ENCODE measurements around the gene PNPLA5. TPM values are rescaled to one million over a fixed set of nuclear protein-coding genes. Genes with fewer than 3 reads are reported as not detected.

The PNPLA5 gene
- polyA plus RNA-seq, 1 experiment: not detected

DNA sequence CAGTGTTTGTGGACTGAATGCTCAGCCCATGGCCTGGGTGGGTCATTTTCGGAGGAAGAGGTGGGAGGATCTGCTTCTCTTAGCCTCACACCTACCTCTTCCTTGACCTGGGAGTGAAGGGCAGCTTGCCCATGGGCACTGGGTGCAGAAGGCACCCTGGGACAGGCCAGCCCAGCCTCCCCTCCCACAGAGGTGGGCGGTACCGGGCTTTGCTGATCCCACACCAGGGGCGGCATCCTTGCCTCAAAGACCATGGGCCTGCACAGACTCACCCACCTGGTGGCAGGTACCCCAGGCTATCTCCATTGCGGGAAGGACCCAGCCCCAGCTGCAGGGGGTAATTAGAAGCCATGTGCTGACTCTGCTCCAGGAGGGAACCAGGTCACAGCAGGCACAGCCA is 1.5 kb upstream of the PNPLA5 start:
- no peak for DNase-seq (ENCODE audit: low read depth)
- POLR2A ChIA-PET: no interaction called here
- CTCF ChIA-PET: interaction anchor here (1.0 to 13.0 kb wide), 4 partner anchors 8 to 52 kb away, joined by 3 to 178 read pairs (median 7); no protein-coding TSS in a partner anchor
- Histone ChIP-seq H3K36me3 (ENCODE audit: control insufficient read depth, insufficient read depth, low read length) (no peaks in the 10 kb centered on the region), H3K4me3 (ENCODE audit: low read depth, low read length) (no peak overlapping the region), H3K27me3 (ENCODE audit: control insufficient read depth, insufficient read depth, low read length) (peaks cover 17% of the 10 kb centered on the region)
- TF ChIP-seq, protein P1, sequence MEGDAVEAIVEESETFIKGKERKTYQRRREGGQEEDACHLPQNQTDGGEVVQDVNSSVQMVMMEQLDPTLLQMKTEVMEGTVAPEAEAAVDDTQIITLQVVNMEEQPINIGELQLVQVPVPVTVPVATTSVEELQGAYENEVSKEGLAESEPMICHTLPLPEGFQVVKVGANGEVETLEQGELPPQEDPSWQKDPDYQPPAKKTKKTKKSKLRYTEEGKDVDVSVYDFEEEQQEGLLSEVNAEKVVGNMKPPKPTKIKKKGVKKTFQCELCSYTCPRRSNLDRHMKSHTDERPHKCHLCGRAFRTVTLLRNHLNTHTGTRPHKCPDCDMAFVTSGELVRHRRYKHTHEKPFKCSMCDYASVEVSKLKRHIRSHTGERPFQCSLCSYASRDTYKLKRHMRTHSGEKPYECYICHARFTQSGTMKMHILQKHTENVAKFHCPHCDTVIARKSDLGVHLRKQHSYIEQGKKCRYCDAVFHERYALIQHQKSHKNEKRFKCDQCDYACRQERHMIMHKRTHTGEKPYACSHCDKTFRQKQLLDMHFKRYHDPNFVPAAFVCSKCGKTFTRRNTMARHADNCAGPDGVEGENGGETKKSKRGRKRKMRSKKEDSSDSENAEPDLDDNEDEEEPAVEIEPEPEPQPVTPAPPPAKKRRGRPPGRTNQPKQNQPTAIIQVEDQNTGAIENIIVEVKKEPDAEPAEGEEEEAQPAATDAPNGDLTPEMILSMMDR (IDR thresholded peaks at IDR 0.05; ENCODE audit: insufficient read depth, low read depth, low read length): no peak

DNA sequence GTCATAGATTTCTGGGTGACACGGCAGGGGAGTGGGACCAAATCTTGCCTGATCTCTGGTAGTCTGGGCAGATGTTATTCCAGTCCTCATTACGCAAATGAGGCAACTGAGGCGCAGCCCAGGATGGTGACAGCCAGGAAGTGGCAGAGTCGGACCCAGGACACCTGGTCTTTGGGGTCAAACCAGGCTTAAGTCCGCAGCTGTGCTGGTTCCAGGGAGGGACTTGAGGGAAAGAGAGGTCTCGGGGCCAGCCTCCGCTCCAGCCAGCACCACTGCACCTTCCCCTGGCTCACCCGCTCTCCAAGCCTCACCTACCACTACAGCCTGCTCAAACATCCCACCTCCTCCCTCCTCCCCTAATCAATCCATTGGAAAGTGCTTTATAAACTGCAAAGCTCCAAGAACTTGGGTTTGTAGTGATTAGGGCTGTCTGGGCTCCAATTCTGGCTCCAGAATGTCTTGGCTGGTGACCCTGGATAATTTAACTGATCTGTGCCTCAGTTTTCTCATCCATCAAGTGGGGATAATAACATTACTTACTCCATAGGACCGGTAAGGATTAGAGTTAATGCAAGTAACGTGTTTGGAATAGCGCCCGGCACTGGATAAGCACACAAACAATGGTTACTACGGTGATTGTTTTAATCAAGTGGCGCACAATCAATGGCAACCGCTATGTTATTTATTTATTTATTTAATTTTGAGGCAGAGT is 526 bp upstream of the PNPLA5 start:
- TF ChIP-seq, protein P1 (IDR thresholded peaks at IDR 0.05; ENCODE audit: insufficient read depth, low read depth, low read length): no peak
- H3K4me3 ChIP-seq (ENCODE audit: low read depth, low read length): no peak overlapping the region
- peaks cover 18% of the 10 kb centered on the region for H3K27me3 ChIP-seq (ENCODE audit: control insufficient read depth, insufficient read depth, low read length)
- no peaks in the 10 kb centered on the region for H3K36me3 ChIP-seq (ENCODE audit: control insufficient read depth, insufficient read depth, low read length)
- POLR2A ChIA-PET: no interaction called here
- DNase-seq (ENCODE audit: low read depth): no peak
- CTCF ChIA-PET: interaction anchor here (1.0 to 13.0 kb wide), 4 partner anchors 9 to 53 kb away, joined by 3 to 178 read pairs (median 8); no protein-coding TSS in a partner anchor

DNA sequence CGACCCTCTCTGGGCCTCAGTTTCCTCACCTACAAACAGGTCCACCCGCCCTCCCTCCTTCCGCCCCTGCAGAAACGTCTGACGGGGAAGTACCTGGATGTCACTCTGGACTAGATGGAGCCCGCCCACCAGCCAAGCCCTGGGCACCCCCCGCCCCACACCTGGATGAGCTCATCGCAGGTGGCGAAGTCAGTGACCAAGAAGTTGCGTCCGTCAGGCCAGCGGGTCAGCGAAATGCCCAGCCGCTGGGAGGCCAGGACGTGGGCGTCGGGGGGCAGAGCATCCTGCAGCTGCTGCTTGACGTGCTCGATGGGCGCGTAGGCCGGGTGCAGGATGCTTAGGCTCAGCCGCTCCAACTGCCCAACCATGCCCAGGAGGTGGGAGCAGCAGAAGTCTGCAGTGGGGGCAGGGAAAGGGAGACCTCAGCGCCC is 897 bp downstream of the PNPLA5 start:
- TF ChIP-seq, protein P1 (IDR thresholded peaks at IDR 0.05; ENCODE audit: insufficient read depth, low read depth, low read length): no peak
- DNase-seq (ENCODE audit: low read depth): no peak
- no peak overlapping the region for H3K4me3 ChIP-seq (ENCODE audit: low read depth, low read length)
- no peaks in the 10 kb centered on the region for H3K36me3 ChIP-seq (ENCODE audit: control insufficient read depth, insufficient read depth, low read length)
- ChIA-PET POLR2A (no interaction called here), CTCF (interaction anchor here (1.8 to 13.0 kb wide), 4 partner anchors 8 to 54 kb away, joined by 6 to 178 read pairs (median 10); no protein-coding TSS in a partner anchor)
- peaks cover 23% of the 10 kb centered on the region for H3K27me3 ChIP-seq (ENCODE audit: control insufficient read depth, insufficient read depth, low read length)

DNA sequence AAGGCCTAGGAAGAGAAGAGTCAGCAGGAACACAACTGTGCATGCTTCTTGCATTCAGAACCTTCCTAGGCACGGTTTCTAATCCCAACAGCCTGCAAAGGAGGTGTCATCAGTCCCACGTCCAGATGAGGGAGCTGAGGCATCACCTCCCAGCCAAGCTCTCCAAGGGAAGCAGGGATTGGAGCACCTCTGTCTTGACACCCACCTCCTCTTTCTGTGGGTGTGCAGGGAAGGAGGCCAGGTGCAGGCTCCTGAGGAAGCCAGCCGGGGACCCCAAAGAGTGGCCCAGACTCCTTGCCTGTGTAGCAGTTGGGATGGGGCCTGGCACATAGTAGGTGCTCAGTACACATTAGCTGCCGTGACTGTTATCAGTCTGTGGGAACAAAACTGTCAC is 2.0 kb downstream of the PNPLA5 start:
- Histone ChIP-seq H3K36me3 (ENCODE audit: control insufficient read depth, insufficient read depth, low read length) (no peaks in the 10 kb centered on the region), H3K27me3 (ENCODE audit: control insufficient read depth, insufficient read depth, low read length) (peaks cover 25% of the 10 kb centered on the region), H3K4me3 (ENCODE audit: low read depth, low read length) (no peak overlapping the region)
- no peak for DNase-seq (ENCODE audit: low read depth)
- POLR2A ChIA-PET: no interaction called here
- TF ChIP-seq, protein P1 (IDR thresholded peaks at IDR 0.05; ENCODE audit: insufficient read depth, low read depth, low read length): peak; percentile 41
- CTCF ChIA-PET: interaction anchor here (0.7 to 13.0 kb wide), 11 partner anchors 9 to 62 kb away, joined by 3 to 178 read pairs (median 4); no protein-coding TSS in a partner anchor

DNA sequence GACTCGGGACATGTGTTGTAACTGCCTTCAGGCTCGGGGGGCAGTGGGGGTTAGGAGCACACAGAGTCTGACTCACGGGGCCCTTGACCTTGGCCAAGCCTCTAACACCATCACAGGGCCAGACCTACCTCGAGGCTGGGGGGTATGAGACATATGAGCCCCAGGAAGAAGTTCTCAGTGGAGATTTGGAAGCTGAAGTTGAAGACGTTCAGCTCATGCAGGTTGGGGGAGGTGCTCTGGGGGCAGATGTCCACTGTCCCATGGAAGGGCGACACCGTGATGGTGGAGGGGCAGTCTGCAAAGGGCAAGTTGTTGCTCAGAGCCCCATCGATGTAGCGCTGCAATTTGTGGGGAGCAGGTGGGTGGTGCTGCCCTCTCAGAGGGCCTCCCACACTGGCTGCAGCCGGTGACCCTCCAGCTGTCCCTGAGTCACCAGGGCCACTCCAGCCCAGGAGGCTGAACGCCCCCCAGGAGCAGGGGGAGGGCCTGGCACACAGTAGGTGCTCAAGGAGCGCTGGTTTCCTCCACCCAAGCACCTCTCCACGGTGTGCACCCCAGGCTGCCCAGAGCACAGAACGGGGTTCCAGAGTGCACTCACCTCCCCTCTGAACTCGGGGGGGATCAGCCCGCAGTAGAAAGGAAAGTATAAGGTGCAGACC is 2.5 kb downstream of the PNPLA5 start:
- ChIA-PET CTCF (interaction anchor here (0.7 to 13.0 kb wide), 11 partner anchors 9 to 63 kb away, joined by 3 to 178 read pairs (median 4); no protein-coding TSS in a partner anchor), POLR2A (no interaction called here)
- no peak overlapping the region for H3K4me3 ChIP-seq (ENCODE audit: low read depth, low read length)
- H3K27me3 ChIP-seq (ENCODE audit: control insufficient read depth, insufficient read depth, low read length): peaks cover 25% of the 10 kb centered on the region
- TF ChIP-seq, protein P1 (IDR thresholded peaks at IDR 0.05; ENCODE audit: insufficient read depth, low read depth, low read length): no peak
- H3K36me3 ChIP-seq (ENCODE audit: control insufficient read depth, insufficient read depth, low read length): no peaks in the 10 kb centered on the region
- no peak for DNase-seq (ENCODE audit: low read depth)
